GM18909 (cell line): ENCODE data around the gene DNAJC8.

ENCODE experiments used
- ATAC-seq: cut with Tn5 transposase; IDR thresholded peaks from one replicate; pipeline ENCODE4 v1.9.1; 2021; ENCODE audit warnings: mild to moderate bottlenecking; ENCODE audit not compliant: unreplicated experiment, poor library complexity

Gene DNAJC8

GRCh38 chr1:28175955-28176485 lies 56.8 kb downstream of the DNAJC8 start:
- no peak for ATAC-seq

- no peak for ATAC-seq
These were observed 58.9 kb downstream of the DNAJC8 start for GRCh38 chr1:28173980-28174297.

GRCh38 chr1:28173151-28173979 lies 59.5 kb downstream of the DNAJC8 start:
- ATAC-seq: no peak

- ATAC-seq: peak; percentile 72
These were observed 60.1 kb downstream of the DNAJC8 start for GRCh38 chr1:28172713-28173150.

- ATAC-seq: no peak
These were observed 61.6 kb downstream of the DNAJC8 start for GRCh38 chr1:28171246-28171645.

- no peak for ATAC-seq
These were observed 62.7 kb downstream of the DNAJC8 start for GRCh38 chr1:28170001-28170596.

GRCh38 chr1:28163496-28164161 lies 69.2 kb downstream of the DNAJC8 start:
- no peak for ATAC-seq

- no peak for ATAC-seq
These were observed 70.7 kb downstream of the DNAJC8 start for GRCh38 chr1:28162151-28162550.

GRCh38 chr1:28161751-28162150 lies 71.1 kb downstream of the DNAJC8 start:
- no peak for ATAC-seq

- ATAC-seq: no peak
These were observed 72.0 kb downstream of the DNAJC8 start for GRCh38 chr1:28160782-28161266.

- no peak for ATAC-seq
These were observed 73.1 kb downstream of the DNAJC8 start for GRCh38 chr1:28159680-28160079.

GRCh38 chr1:28159243-28159642 lies 73.6 kb downstream of the DNAJC8 start:
- ATAC-seq: no peak

GRCh38 chr1:28157894-28158293 lies 74.9 kb downstream of the DNAJC8 start:
- ATAC-seq: no peak

GRCh38 chr1:28156821-28157220 lies 76.0 kb downstream of the DNAJC8 start:
- ATAC-seq: no peak

- ATAC-seq: no peak
These were observed 77.2 kb downstream of the DNAJC8 start for GRCh38 chr1:28155628-28156027.

GRCh38 chr1:28154078-28154594 lies 78.7 kb downstream of the DNAJC8 start:
- no peak for ATAC-seq
